K562 (cell line): ENCODE results near the gene OR10H5. TPM values are rescaled to one million over a fixed set of nuclear protein-coding genes. Genes with fewer than 3 reads are reported as not detected.

Source experiments
- ATAC-seq: fragments of 200-7000 bp; cut with Tn5 transposase; 3 replicates; pipeline ENCODE4 v1.9.1; 2020; ENCODE audit warnings: moderate library complexity
- BruUV-seq: library from RNA; stranded (reverse); fragments of 400-500 nt; replicated peaks from 2 replicates; lab custom pipeline; 2021; lab: Mats Ljungman, UMichigan
- CTCF ChIA-PET: fragments of 300-600 bp; formaldehyde crosslinking; extraction: SDS; loops from one replicate; lab custom pipeline; 2021; ENCODE audit warnings: low intra/inter-chr PET ratio; lab: Yijun Ruan, JAX
- POLR2A ChIA-PET: fragments of 300-600, 350-650 bp; sonication (Branson Sonifier 250); formaldehyde crosslinking; extraction: SDS; loops from one replicate; lab custom pipeline; 2021; ENCODE audit warnings: antibody characterized with exemption, inconsistent platforms; lab: Yijun Ruan, JAX
- DNase-seq, 4 experiments: peaks; one replicate each; pipeline versions ENCODE4 v3.0.0 to v3.0.0-alpha.2; 2011 to 2018; ENCODE audit warnings: low spot score in 3 of 4, mixed read lengths in 3 of 4; ENCODE audit errors: extremely low read depth in 1 of 4
- FAIRE-seq: peaks from 2 replicates; lab custom pipeline; 2011; peaks lifted over from hg19 to GRCh38; lab: Jason Lieb, UNC
- H2AFZ ChIP-seq: 2 replicates; pipeline ENCODE4 v1.6.0; 2011; ENCODE audit warnings: low read depth, low read length, control low read depth, inconsistent platforms
- H3K27ac ChIP-seq: fragments of 200-600 bp; 3 replicates; pipeline ENCODE4 v1.8.0; 2011; ENCODE audit warnings: low read depth, mild to moderate bottlenecking, control low read depth, inconsistent platforms, low read length, moderate library complexity, mixed read lengths; ENCODE audit errors: extremely low read depth
- H3K27me3 ChIP-seq, 2 experiments: fragments of 300-600 bp in 1 of 2; 2 replicates in 1 of 2; 3 replicates in 1 of 2; pipeline versions ENCODE4 v1.6.0 to v1.8.0; 2011; ENCODE audit warnings: inconsistent platforms in 2 of 2, low read length in 2 of 2, mild to moderate bottlenecking in 1 of 2, mixed read lengths in 1 of 2, moderate library complexity in 1 of 2; ENCODE audit not compliant: control insufficient read depth in 2 of 2, insufficient read depth in 2 of 2
- H3K36me3 ChIP-seq: fragments of 300-600 bp; 3 replicates; pipeline ENCODE4 v1.8.0; 2011; ENCODE audit warnings: mild to moderate bottlenecking, low read length, inconsistent platforms; ENCODE audit not compliant: control insufficient read depth, insufficient read depth
- H3K4me1 ChIP-seq, 2 experiments: fragments of 200-600 bp in 1 of 2; replicated peaks in 1 of 2; 2 replicates in 1 of 2; 3 replicates in 1 of 2; pipeline versions ENCODE4 v1.5.1 to v1.8.0; 2011; ENCODE audit warnings: inconsistent platforms in 2 of 2, low read length in 2 of 2, mild to moderate bottlenecking in 1 of 2, mixed read lengths in 1 of 2, moderate library complexity in 1 of 2; ENCODE audit not compliant: control insufficient read depth in 2 of 2, insufficient read depth in 2 of 2
- H3K4me2 ChIP-seq: 2 replicates; pipeline ENCODE4 v1.6.1; 2011; ENCODE audit warnings: low read length, control low read depth, inconsistent platforms, mixed read lengths; ENCODE audit not compliant: insufficient read depth
- H3K4me3 ChIP-seq: fragments of 200-600 bp; sonication (generic), shearing (Covaris generic); 2 replicates; pipeline ENCODE4 v1.5.1; 2016; ENCODE audit warnings: control low read depth, inconsistent platforms
- H3K79me2 ChIP-seq: fragments of 200-600 bp; 3 replicates; pipeline ENCODE4 v1.8.0; 2011; ENCODE audit warnings: low read length, inconsistent platforms; ENCODE audit not compliant: control insufficient read depth, insufficient read depth
- H3K9ac ChIP-seq, 2 experiments: 2 replicates each; pipeline versions ENCODE4 v1.6.0 to v1.6.1; 2011; ENCODE audit warnings: low read depth in 2 of 2, low read length in 2 of 2, control low read depth in 1 of 2, inconsistent platforms in 1 of 2, mild to moderate bottlenecking in 1 of 2, mixed read lengths in 1 of 2; ENCODE audit not compliant: insufficient read depth in 1 of 2
- H3K9me1 ChIP-seq: one replicate; pipeline ENCODE4 v1.6.0; 2011; ENCODE audit warnings: inconsistent platforms, mild to moderate bottlenecking, low read length, moderate library complexity; ENCODE audit not compliant: control insufficient read depth, insufficient read depth
- H3K9me3 ChIP-seq: replicated peaks from 2 replicates; pipeline ENCODE4 v1.5.1; 2011; ENCODE audit warnings: low read depth, low read length, inconsistent platforms; ENCODE audit not compliant: control insufficient read depth, insufficient read depth
- H4K20me1 ChIP-seq: replicated peaks from 2 replicates; pipeline ENCODE4 v1.6.1; 2011; ENCODE audit warnings: low read length, inconsistent platforms, mixed read lengths; ENCODE audit not compliant: control insufficient read depth, insufficient read depth
- ARNT ChIP-seq, 2 experiments: fragments of 450-650 bp; IDR thresholded peaks; 2 replicates each; pipeline ENCODE4 v1.6.1; 2016; ENCODE audit warnings: mild to moderate bottlenecking in 1 of 2
- C11orf30 ChIP-seq: fragments of 450-650 bp; IDR thresholded peaks from 2 replicates; pipeline ENCODE4 v1.6.1; 2016; ENCODE audit warnings: low read depth, mild to moderate bottlenecking
- HMBOX1 ChIP-seq: sonication (generic); IDR thresholded peaks from 2 replicates; pipeline ENCODE4 v1.6.1; 2016
- HNRNPH1 ChIP-seq: fragments of 200-400 bp; formaldehyde crosslinking; optimal IDR thresholded peaks from 2 replicates; pipeline ENCODE3; 2017; ENCODE audit warnings: low read depth, mild to moderate bottlenecking, low read length, moderate library complexity
- ILK ChIP-seq: fragments of 450-650 bp; IDR thresholded peaks from 2 replicates; pipeline ENCODE4 v1.6.1; 2016; ENCODE audit warnings: missing genetic modification characterization, low read depth, mild to moderate bottlenecking, missing compliant biosample characterization, moderate library complexity, borderline replicate concordance
- MBD2 ChIP-seq: sonication (generic); IDR thresholded peaks from 2 replicates; pipeline ENCODE4 v1.6.1; 2016; ENCODE audit warnings: low read depth, borderline replicate concordance
- MEF2D ChIP-seq: conservative IDR thresholded peaks from 2 replicates; pipeline ENCODE4 v1.6.1; 2016; ENCODE audit warnings: low read depth, missing genetic modification characterization, missing compliant biosample characterization
- NR1H2 ChIP-seq: sonication (generic); formaldehyde crosslinking; IDR thresholded peaks from 2 replicates; pipeline ENCODE4 v1.4.0; 2020; ENCODE audit warnings: mild to moderate bottlenecking, missing genetic modification reagents
- RBM15 ChIP-seq: fragments of 200-400 bp; formaldehyde crosslinking; IDR thresholded peaks from 2 replicates; pipeline ENCODE4 v1.6.1; 2018; ENCODE audit warnings: mild to moderate bottlenecking, low read length, moderate library complexity; ENCODE audit not compliant: insufficient read depth
- SNRNP70 ChIP-seq: fragments of 200-400 bp; formaldehyde crosslinking; optimal IDR thresholded peaks from 2 replicates; pipeline ENCODE3; 2017; ENCODE audit warnings: low read depth, low read length
- TRIM28 ChIP-seq: fragments of 450-650 bp; IDR thresholded peaks from 2 replicates; pipeline ENCODE4 v1.6.1; 2017
- ZBTB40 ChIP-seq, 2 experiments: fragments of 450-650 bp in 1 of 2; sonication (generic) in 1 of 2; formaldehyde crosslinking in 1 of 2; IDR thresholded peaks; 2 replicates each; pipeline versions ENCODE4 v1.7.1 to v1.9.0; 2016 to 2022; ENCODE audit warnings: inconsistent platforms in 1 of 2, mild to moderate bottlenecking in 1 of 2, missing genetic modification reagents in 1 of 2
- ZFP1 ChIP-seq: fragments of 450-650 bp; formaldehyde crosslinking; IDR thresholded peaks from 2 replicates; pipeline ENCODE4 v1.4.0; 2020; ENCODE audit warnings: mild to moderate bottlenecking, mixed read lengths
- ZNF589 ChIP-seq: fragments of 200-800 bp; sonication (Bioruptor generic); IDR thresholded peaks from 2 replicates; pipeline ENCODE4 v1.6.1; 2016; ENCODE audit warnings: low read depth, missing genetic modification characterization, missing compliant biosample characterization
- WGBS: fragments of 100-300 bp; shearing (Covaris generic); methylation state at CpG from one replicate; pipeline ENCODE4 v1.1.6; 2016; ENCODE audit warnings: low coverage, mixed read lengths; ENCODE audit not compliant: insufficient coverage; ENCODE audit errors: missing lambda C conversion rate; 5-methylcytosine and 5-hydroxymethylcytosine counted together
- in situ Hi-C: fragments of 300-500 bp; cut with MboI; formaldehyde crosslinking; loops from 4 replicates; pipeline ENCODE4 v1.15.0; 2018; ENCODE audit warnings: inconsistent platforms, mixed read lengths
- intact Hi-C: fragments of 100-400 bp; cut with micrococcal nuclease; formaldehyde crosslinking; loops from 2 replicates; pipeline ENCODE4 v1.14.2; 2022
- polyA plus RNA-seq, 8 experiments: library from polyadenylated mRNA; depleted of rRNA in 4 of 8; stranded (reverse) in 5 of 8; unstranded in 3 of 8; fragments of >200 nt; fragmentation: Nextera tagmentation in 2 of 8; fragmentation: Illumina TruSeq in 1 of 8; extraction: Ambion mirVana in 2 of 8; extraction: Trizol in 1 of 8; gene quantifications; 2 replicates each; pipeline versions ENCODE4 v1.2.1 to v1.2.3, GENCODE V29; 2011 to 2014; ENCODE audit warnings: inconsistent platforms in 1 of 8, missing spikeins in 1 of 8
- total RNA-seq, 7 experiments: library from RNA; depleted of rRNA in 6 of 7; stranded (reverse); fragments of >200 nt in 6 of 7; fragmentation: Illumina TruSeq in 2 of 7; extraction: Trizol in 2 of 7; gene quantifications; 2 replicates each; pipeline versions ENCODE4 v1.2.1 to v1.2.3, GENCODE V29; 2011 to 2021; ENCODE audit warnings: low replicate concordance in 1 of 7

The OR10H5 gene
- total and polyA plus RNA-seq, 9 of the 15 experiments (the other 6 are each of a cell fraction or from before 2014, with no cell fraction given) = not detected

- H3K27ac ChIP-seq = peak overlapping the region; percentile 83
- CTCF ChIA-PET = no interaction called here
- peak overlapping the region; percentile 88 for H3K4me2 ChIP-seq
- POLR2A ChIA-PET = interaction anchor here (1.0 to 1.8 kb wide), 4 partner anchors 8 to 39 kb away, joined by 3 to 22 read pairs (median 4); no protein-coding TSS in a partner anchor
- DNase-seq (no peak), ATAC-seq (peak; percentile 7), FAIRE-seq (no peak)
- TSS peak; percentile 63 for BruUV-seq
- H3K9me1 ChIP-seq = no peaks in the 10 kb centered on the region
- H3K36me3 ChIP-seq = peaks cover 40% of the 10 kb centered on the region
- no peaks in the 10 kb centered on the region for H3K27me3 ChIP-seq
- in situ Hi-C loops (no loop called here), intact Hi-C loops (no loop called here)
- H3K4me3 ChIP-seq = peak overlapping the region; percentile 54
- WGBS = 1% methylated on average over 10 of the region's 10 CpGs
- peak overlapping the region; percentile 88; the same call in 1 of the 2 replicates for H2AFZ ChIP-seq
- no peaks in the 10 kb centered on the region for H3K9me3 ChIP-seq
- peaks cover 62% of the 10 kb centered on the region for H3K79me2 ChIP-seq
- H3K4me1 ChIP-seq = peaks cover 7 to 43% of the 10 kb centered on the region in 2 experiments
- peak overlapping the region; percentile 80 to 86; a peak in 3 of 4 replicates for H3K9ac ChIP-seq
- H4K20me1 ChIP-seq = no peaks in the 10 kb centered on the region
- TF ChIP-seq ILK (tag) = no peak
- TF ChIP-seq ZNF589 (CRISPR knock-in tag) = no peak
- no peak for TF ChIP-seq C11orf30
- no peak for TF ChIP-seq TRIM28
- no peak for TF ChIP-seq RBM15
- no peak for TF ChIP-seq MEF2D (tag)
- TF ChIP-seq NR1H2 = no peak
- no peak for TF ChIP-seq ZFP1 (CRISPR knock-in tag)
- no peak for TF ChIP-seq ARNT (IDR thresholded peaks at IDR 0.05)
- TF ChIP-seq HNRNPH1 = no peak
- TF ChIP-seq HMBOX1 = no peak
- TF ChIP-seq MBD2 = no peak
- TF ChIP-seq ZBTB40 (IDR thresholded peaks at IDR 0.05) = 0 out of 2 replicates have a peak, but pooled peaks have one; percentile 14
- no peak for TF ChIP-seq ZBTB40 (CRISPR knock-in tag; IDR thresholded peaks at IDR 0.05)
- TF ChIP-seq SNRNP70 = no peak
These were observed 41.8 kb downstream of the OR10H5 start for GRCh38 chr19:15829306-15829698.
